Measurements from ENCODE around the gene CACNA1C. TPM values are rescaled to one million over a fixed set of nuclear protein-coding genes. Genes with fewer than 3 reads are reported as not detected.
A peak's percentile ranks its signal among the peaks of the same experiment; 100 is the strongest.

The CACNA1C gene
- total RNA-seq, 4 donors from 2014 or later: 44.1 to 104 (median 49.4) TPM

DNA sequence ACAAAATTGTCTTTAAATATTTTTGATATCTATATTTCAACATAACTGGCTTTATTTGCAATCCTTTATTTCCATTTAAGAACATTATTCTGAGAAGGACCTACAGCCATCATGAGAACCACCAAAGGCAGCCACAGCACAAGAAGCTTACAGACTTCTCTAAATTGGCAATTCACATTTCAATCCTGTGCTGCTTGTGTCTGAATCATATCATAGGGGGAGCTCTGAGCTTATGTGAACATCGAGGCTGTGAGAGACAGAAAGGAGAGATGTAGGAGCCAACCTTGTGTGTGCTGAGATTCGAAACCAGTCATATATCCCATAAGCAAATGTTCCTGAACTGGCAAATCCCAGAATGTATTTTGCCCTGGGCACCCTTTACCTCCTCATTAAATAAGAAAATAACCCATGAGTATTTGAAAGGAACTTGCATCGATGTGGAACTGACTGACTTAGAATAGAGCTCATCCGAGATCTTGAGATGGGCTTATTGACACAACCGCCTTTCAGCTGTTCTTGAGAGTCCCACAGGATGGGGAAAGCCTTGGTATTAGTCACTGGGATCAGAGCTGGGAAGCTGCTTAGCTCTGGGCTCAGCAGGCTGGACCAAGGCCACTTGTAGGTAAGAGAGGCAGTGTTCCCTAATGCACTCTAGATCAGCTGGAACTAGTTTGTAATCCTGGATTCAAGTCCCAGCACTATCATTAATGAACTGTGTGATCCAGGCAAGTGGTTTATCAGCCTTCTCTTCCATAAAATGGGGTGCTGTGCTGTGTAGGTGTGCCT lies 329.8 kb downstream of the CACNA1C start:
- H3K9me3 ChIP-seq: no peaks in the 10 kb centered on the region
- no peaks in the 10 kb centered on the region for H3K36me3 ChIP-seq
- H3K27me3 ChIP-seq: no peaks in the 10 kb centered on the region
- WGBS: 73% methylated on average over 5 of the region's 5 CpGs
- intact Hi-C loops (cut with DNase I): no loop called here
- no peak for DNase-seq (ENCODE audit: extremely low spot score)
- TF ChIP-seq POLR2A (IDR thresholded peaks at IDR 0.05; ENCODE audit: low read depth) (no peak), POLR2AphosphoS5 (IDR thresholded peaks at IDR 0.05) (no peak), EP300 (IDR thresholded peaks at IDR 0.05) (no peak)
- TF ChIP-seq, protein P1, sequence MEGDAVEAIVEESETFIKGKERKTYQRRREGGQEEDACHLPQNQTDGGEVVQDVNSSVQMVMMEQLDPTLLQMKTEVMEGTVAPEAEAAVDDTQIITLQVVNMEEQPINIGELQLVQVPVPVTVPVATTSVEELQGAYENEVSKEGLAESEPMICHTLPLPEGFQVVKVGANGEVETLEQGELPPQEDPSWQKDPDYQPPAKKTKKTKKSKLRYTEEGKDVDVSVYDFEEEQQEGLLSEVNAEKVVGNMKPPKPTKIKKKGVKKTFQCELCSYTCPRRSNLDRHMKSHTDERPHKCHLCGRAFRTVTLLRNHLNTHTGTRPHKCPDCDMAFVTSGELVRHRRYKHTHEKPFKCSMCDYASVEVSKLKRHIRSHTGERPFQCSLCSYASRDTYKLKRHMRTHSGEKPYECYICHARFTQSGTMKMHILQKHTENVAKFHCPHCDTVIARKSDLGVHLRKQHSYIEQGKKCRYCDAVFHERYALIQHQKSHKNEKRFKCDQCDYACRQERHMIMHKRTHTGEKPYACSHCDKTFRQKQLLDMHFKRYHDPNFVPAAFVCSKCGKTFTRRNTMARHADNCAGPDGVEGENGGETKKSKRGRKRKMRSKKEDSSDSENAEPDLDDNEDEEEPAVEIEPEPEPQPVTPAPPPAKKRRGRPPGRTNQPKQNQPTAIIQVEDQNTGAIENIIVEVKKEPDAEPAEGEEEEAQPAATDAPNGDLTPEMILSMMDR (IDR thresholded peaks at IDR 0.05): no peak
- peaks cover 58 to 81% (median 70%) of the 10 kb centered on the region in 4 donors for H3K4me1 ChIP-seq
- no peak overlapping the region for H3K4me3 ChIP-seq
- peak overlapping the region; percentile 28 to 81 (median 54) for H3K27ac ChIP-seq (replicated peaks in 1 of 4)

DNA sequence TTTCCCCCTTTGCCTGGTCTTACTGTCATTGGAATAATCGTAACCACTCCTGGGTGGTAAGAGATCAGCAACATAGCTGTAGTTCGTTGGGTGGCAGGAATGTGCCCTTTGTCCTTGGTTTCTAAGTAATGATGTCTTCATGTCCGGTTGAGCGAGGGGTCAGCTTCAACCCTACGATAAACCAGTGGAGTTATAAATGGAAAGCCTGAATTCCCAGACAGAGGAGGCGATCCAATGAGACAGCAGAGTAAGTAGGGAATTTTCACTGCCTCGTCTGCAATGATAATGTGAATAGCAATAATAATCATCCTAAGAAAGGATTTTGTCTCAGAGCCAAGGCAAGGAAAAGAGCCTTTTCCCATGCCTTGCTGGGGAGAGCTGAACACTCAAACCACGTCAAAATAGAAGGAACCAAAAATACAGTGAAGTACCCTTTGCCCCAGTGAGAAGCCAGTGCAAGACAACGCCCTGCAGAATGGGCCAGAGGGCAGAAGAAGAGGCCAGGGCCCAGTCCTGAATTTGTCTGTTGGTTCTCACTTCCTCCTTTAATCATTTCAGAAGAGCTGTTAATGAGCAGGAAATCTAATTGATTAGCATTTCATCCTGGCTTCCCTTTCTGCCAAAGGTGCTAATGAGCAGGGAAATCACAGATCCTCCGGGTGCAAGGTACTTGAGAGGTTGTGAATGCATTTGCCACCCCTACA lies 330.7 kb downstream of the CACNA1C start:
- no peaks in the 10 kb centered on the region for H3K9me3 ChIP-seq
- no peak overlapping the region for H3K4me3 ChIP-seq
- peak overlapping the region; percentile 28 to 81 (median 74) for H3K27ac ChIP-seq (replicated peaks in 1 of 4)
- H3K27me3 ChIP-seq: no peaks in the 10 kb centered on the region
- H3K36me3 ChIP-seq: no peaks in the 10 kb centered on the region
- DNase-seq (ENCODE audit: extremely low spot score): no peak
- no peak for TF ChIP-seq POLR2A (IDR thresholded peaks at IDR 0.05; ENCODE audit: low read depth)
- TF ChIP-seq POLR2AphosphoS5 (IDR thresholded peaks at IDR 0.05): no peak
- TF ChIP-seq, protein P1 (IDR thresholded peaks at IDR 0.05): no peak
- TF ChIP-seq EP300 (IDR thresholded peaks at IDR 0.05): no peak
- peaks cover 51 to 74% (median 62%) of the 10 kb centered on the region in 4 donors for H3K4me1 ChIP-seq
- 56% methylated on average over 10 of the region's 10 CpGs for WGBS
- intact Hi-C loops (cut with DNase I): no loop called here

DNA sequence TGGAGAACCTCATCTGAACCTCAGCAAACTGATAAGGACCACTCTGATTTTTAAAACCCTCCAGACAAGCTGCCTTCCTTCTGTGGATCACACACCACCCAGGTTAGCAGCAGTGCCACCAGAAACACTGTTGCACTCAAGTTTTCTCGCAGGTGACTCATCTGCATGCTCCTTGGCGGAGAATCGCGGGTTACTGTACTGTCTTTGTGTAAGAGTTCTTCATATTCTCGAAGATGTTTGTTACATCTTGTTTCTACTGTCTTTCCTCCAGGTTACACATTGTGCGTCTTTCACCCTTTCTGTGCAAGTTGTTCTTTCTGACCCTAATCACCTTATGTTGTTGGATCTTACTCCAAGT lies 331.2 kb downstream of the CACNA1C start:
- H3K4me3 ChIP-seq: no peak overlapping the region
- no peak for DNase-seq (ENCODE audit: extremely low spot score)
- H3K36me3 ChIP-seq: no peaks in the 10 kb centered on the region
- TF ChIP-seq, protein P1 (IDR thresholded peaks at IDR 0.05): no peak
- no peak for TF ChIP-seq EP300 (IDR thresholded peaks at IDR 0.05)
- peak in 1 of 2 donors; percentile 44 for TF ChIP-seq POLR2AphosphoS5 (IDR thresholded peaks at IDR 0.05)
- peaks cover 48 to 72% (median 59%) of the 10 kb centered on the region in 4 donors for H3K4me1 ChIP-seq
- peak overlapping the region; percentile 64 to 81 (median 74) for H3K27ac ChIP-seq (replicated peaks in 1 of 4)
- no peaks in the 10 kb centered on the region for H3K9me3 ChIP-seq
- intact Hi-C loops (cut with DNase I): no loop called here
- 90% methylated on average over 6 of the region's 6 CpGs for WGBS
- H3K27me3 ChIP-seq: no peaks in the 10 kb centered on the region

DNA sequence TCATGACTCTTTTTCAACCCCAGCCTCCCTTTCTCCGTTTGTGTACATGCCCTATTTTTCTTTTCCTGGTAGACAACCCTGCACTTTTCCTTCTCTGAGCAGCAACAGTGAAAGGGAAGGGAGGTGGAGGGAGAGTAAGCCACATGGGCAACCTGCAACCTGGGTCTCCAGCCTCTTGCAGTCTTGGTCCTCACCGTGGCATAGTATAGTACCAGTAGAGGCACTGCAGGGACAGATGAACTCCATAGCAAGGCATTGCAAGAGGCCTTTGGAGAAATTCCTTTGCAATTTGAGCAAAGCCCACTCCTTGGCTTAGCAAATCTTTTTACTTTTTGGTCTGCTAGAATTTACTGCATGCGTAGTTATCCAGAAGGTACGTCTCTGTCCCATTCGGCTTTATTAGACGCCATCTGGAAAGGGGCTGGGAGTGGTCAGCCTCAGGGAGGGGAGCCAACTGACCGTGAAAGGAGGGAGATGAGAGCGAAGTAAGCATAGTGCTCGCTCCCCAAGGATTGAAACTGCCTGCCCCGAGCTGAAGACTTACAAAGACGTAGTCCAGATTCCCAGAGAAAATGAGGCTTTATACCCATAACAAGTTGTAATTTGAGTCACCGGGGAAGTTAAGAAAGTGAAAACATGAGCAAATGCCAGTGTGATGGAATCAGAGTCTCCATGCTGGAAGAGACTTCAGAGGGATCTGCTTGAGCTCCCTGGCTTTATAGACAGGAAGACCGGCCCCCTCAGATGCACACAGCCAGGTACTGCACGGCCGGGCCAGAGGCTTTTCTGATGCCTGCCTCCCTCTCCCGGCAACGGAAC lies 332.0 kb downstream of the CACNA1C start:
- intact Hi-C loops (cut with DNase I): no loop called here
- Histone ChIP-seq H3K4me1 (peaks cover 52 to 74% (median 60%) of the 10 kb centered on the region in 4 donors), H3K4me3 (peak overlapping the region in 3 of 4 donors; percentile 22 to 36 (median 36)), H3K9me3 (no peaks in the 10 kb centered on the region), H3K36me3 (no peaks in the 10 kb centered on the region), H3K27ac (replicated peaks in 1 of 4) (peak overlapping the region; percentile 64 to 81 (median 74)), H3K27me3 (no peaks in the 10 kb centered on the region)
- 27% methylated on average over 17 of the region's 17 CpGs for WGBS
- DNase-seq (ENCODE audit: extremely low spot score): no peak
- TF ChIP-seq POLR2AphosphoS5 (IDR thresholded peaks at IDR 0.05) (peak; percentile 22 to 36), POLR2A (IDR thresholded peaks at IDR 0.05; ENCODE audit: low read depth) (no peak), EP300 (IDR thresholded peaks at IDR 0.05) (no peak)
- TF ChIP-seq, protein P1 (IDR thresholded peaks at IDR 0.05): peak in 1 of 3 experiments; percentile 20
